ENCODE data around the gene NOSTRIN. TPM values are rescaled to one million over a fixed set of nuclear protein-coding genes. Genes with fewer than 3 reads are reported as not detected.

Gene NOSTRIN
- total and polyA plus RNA-seq, 3 donors from 2014 or later = 28.9 to 99.8 (median 93.8) TPM

DNA sequence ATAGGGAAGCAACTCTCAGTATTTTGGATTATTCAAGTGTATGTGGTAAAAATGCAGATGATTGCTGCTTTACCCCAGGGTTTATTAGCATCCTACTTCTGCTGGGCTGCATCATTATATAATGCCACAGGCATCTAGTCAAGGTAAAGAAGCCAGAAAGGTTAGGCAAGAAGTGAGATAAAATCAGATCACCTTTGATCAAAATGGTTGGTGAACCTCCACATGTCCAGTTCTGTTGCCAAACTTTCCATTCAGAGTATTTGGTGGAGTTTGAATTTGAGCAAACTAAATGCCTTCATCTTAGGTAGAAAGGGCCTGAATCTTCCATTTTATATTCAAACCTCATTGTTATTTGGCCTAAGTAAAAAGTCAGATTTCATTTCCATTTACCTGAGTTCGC lies 29.7 kb upstream of the NOSTRIN start:
- intact Hi-C loops (cut with DNase I; ENCODE audit: low total_unique reads) = loop anchor here (10.0 kb wide), 1 partner anchor 152 kb away; no protein-coding TSS in a partner anchor
- H3K4me3 ChIP-seq = no peak overlapping the region
- TF ChIP-seq POLR2A (IDR thresholded peaks at IDR 0.05) = no peak
- TF ChIP-seq, protein P1, sequence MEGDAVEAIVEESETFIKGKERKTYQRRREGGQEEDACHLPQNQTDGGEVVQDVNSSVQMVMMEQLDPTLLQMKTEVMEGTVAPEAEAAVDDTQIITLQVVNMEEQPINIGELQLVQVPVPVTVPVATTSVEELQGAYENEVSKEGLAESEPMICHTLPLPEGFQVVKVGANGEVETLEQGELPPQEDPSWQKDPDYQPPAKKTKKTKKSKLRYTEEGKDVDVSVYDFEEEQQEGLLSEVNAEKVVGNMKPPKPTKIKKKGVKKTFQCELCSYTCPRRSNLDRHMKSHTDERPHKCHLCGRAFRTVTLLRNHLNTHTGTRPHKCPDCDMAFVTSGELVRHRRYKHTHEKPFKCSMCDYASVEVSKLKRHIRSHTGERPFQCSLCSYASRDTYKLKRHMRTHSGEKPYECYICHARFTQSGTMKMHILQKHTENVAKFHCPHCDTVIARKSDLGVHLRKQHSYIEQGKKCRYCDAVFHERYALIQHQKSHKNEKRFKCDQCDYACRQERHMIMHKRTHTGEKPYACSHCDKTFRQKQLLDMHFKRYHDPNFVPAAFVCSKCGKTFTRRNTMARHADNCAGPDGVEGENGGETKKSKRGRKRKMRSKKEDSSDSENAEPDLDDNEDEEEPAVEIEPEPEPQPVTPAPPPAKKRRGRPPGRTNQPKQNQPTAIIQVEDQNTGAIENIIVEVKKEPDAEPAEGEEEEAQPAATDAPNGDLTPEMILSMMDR (IDR thresholded peaks at IDR 0.05) = no peak
- DNase-seq = no peak
- no peaks in the 10 kb centered on the region for H3K27me3 ChIP-seq
- H3K36me3 ChIP-seq (ENCODE audit: low read depth, missing control alignments) = no peaks in the 10 kb centered on the region
- no peaks in the 10 kb centered on the region for H3K9me3 ChIP-seq
- no peaks in the 10 kb centered on the region for H3K4me1 ChIP-seq
- WGBS, 2 donors = 90 to 93% methylated on average over 1 of the region's 1 CpG
- H3K27ac ChIP-seq = no peak overlapping the region

DNA sequence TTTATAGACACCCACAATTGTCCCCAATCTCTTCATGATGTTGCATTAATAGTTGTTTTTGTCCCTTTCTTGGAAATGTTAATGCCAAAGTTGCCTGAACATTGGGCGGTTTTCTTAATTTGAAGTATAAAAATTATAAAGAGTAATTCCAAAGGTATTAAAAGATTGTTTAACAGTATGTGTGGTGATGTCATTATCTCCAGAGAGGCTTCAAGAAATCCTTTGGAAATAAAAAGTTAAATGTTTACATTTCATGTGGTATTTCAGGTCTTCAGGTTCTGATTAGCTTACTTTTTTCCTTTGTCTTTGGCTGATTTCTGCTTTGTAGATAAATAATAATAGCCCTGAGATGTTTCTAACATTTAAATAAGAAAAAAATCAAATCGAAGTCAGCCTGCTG lies 29.3 kb upstream of the NOSTRIN start:
- DNase-seq = no peak
- intact Hi-C loops (cut with DNase I; ENCODE audit: low total_unique reads) = loop anchor here (10.0 kb wide), 1 partner anchor 152 kb away; no protein-coding TSS in a partner anchor
- no peaks in the 10 kb centered on the region for H3K4me1 ChIP-seq
- no peak overlapping the region for H3K4me3 ChIP-seq
- WGBS, 2 donors = 73 to 90% methylated on average over 2 of the region's 2 CpGs
- H3K9me3 ChIP-seq = no peaks in the 10 kb centered on the region
- TF ChIP-seq, protein P1 (IDR thresholded peaks at IDR 0.05) = no peak
- no peak for TF ChIP-seq POLR2A (IDR thresholded peaks at IDR 0.05)
- H3K36me3 ChIP-seq (ENCODE audit: low read depth, missing control alignments) = no peaks in the 10 kb centered on the region
- H3K27me3 ChIP-seq = no peaks in the 10 kb centered on the region
- no peak overlapping the region for H3K27ac ChIP-seq

GRCh38 chr2:168773719-168774521 lies 28.5 kb upstream of the NOSTRIN start:
- Histone ChIP-seq H3K27ac (no peak overlapping the region), H3K4me1 (no peaks in the 10 kb centered on the region), H3K36me3 (ENCODE audit: low read depth, missing control alignments) (no peaks in the 10 kb centered on the region), H3K4me3 (no peak overlapping the region), H3K9me3 (no peaks in the 10 kb centered on the region), H3K27me3 (no peaks in the 10 kb centered on the region)
- DNase-seq = peak; percentile 84
- intact Hi-C loops (cut with DNase I; ENCODE audit: low total_unique reads) = loop anchor here (10.0 kb wide), 1 partner anchor 151 kb away; no protein-coding TSS in a partner anchor
- no peak for TF ChIP-seq POLR2A (IDR thresholded peaks at IDR 0.05)
- TF ChIP-seq, protein P1 (IDR thresholded peaks at IDR 0.05) = peak; percentile 63 to 90 (median 79)
- 40 to 46% methylated on average over 8 to 9 of the region's 9 CpGs for WGBS, 2 donors

DNA sequence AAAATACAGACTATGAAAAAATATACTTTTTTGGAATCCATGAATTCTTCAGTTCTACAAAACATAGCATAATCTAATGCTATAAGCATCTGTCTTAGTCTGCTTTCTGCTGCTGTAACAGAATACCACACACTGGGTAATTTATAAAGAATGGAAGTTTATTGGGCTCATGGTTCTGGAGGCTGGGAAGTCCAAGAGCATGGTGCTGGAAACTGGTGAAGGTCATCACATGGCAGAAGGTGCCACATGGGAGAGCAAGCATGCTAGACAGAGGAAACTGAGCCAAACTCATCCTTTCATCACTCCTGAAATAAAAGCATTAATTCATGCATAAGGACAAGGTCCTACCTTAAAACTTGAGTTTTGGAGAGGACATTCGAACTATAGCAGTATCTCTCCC lies 26.6 kb upstream of the NOSTRIN start:
- H3K27me3 ChIP-seq = no peaks in the 10 kb centered on the region
- TF ChIP-seq, protein P1 (IDR thresholded peaks at IDR 0.05) = no peak
- no peak for TF ChIP-seq POLR2A (IDR thresholded peaks at IDR 0.05)
- H3K27ac ChIP-seq = no peak overlapping the region
- no peaks in the 10 kb centered on the region for H3K4me1 ChIP-seq
- H3K9me3 ChIP-seq = no peaks in the 10 kb centered on the region
- WGBS, 2 donors = 0% methylated on average over 1 of the region's 1 CpG
- intact Hi-C loops (cut with DNase I; ENCODE audit: low total_unique reads) = loop anchor here (10.0 kb wide), 1 partner anchor 149 kb away; no protein-coding TSS in a partner anchor
- H3K4me3 ChIP-seq = no peak overlapping the region
- no peaks in the 10 kb centered on the region for H3K36me3 ChIP-seq (ENCODE audit: low read depth, missing control alignments)
- no peak for DNase-seq
